Bone marrow (tissue), 2 donors: ENCODE data around the gene C1orf74.
"Not testable (repeated sequence)": the region's sequence is repeated elsewhere in the genome, so short reads cannot be mapped to it uniquely, and the experiment has no call there.

ENCODE experiments used
- DNase-seq, 2 donors: peaks; one replicate each; lab custom pipeline; 2025; lab: John Stamatoyannopoulos, UW

The C1orf74 gene

GRCh38 chr1:209805875-209806760 lies 21.8 kb upstream of the C1orf74 start, which contains the start of gene IRF6:
TSS of gene IRF6 (minus strand) at chr1:209806142. CDS start at chr1:209801413, 4,729 bp downstream.
- DNase-seq = peak; percentile 16 to 51

- no peak for DNase-seq
These were observed 21.0 kb upstream of the C1orf74 start for GRCh38 chr1:209805341-209805781.

- no peak for DNase-seq
These were observed 19.2 kb upstream of the C1orf74 start for GRCh38 chr1:209803568-209803967.

DNA sequence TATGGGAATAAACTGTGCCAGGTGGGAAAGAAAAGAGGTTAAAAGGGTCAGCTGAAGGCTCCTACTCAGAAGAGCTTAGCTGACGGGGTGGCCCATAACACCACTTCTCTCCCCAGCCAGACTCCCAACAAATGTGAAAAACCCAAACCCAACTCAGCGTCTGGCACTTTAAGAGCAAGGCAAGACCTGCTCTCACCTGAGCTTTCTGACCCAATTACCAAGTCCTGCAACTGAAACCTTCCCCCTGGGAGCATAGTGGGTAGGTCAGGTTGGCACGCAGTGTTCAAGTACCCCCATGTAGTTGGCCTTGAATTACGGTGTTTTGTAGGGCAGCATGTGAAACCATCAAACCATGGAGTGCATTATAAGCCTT lies 18.4 kb upstream of the C1orf74 start:
- DNase-seq = no peak

- no peak for DNase-seq
These were observed 17.9 kb upstream of the C1orf74 start for GRCh38 chr1:209802117-209802779.

GRCh38 chr1:209800984-209801834 lies 16.9 kb upstream of the C1orf74 start:
- no peak for DNase-seq

GRCh38 chr1:209797978-209798639 lies 13.8 kb upstream of the C1orf74 start:
- DNase-seq = no peak

- not testable (repeated sequence) for DNase-seq
These were observed 9.4 kb upstream of the C1orf74 start for GRCh38 chr1:209793711-209794110.

DNA sequence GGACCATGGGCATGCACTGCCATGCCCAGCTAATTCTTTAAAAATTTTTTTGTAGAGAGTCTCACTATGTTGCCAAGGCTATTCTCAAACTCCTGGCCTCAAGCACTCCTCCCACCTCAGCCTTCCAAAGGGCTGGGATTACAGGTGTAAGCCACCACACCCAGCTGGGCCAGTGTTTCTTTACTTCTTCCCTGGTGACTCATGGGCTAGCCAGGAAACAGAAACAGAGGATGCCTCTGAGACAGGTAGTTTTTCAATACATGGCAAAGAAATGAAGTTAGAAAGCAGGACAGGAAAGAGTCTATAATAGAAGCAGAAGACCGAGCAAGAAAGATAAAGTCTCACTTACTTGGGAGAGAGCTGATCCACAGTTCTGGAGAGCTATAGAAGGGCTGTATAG lies 7.6 kb upstream of the C1orf74 start:
- no peak for DNase-seq

DNA sequence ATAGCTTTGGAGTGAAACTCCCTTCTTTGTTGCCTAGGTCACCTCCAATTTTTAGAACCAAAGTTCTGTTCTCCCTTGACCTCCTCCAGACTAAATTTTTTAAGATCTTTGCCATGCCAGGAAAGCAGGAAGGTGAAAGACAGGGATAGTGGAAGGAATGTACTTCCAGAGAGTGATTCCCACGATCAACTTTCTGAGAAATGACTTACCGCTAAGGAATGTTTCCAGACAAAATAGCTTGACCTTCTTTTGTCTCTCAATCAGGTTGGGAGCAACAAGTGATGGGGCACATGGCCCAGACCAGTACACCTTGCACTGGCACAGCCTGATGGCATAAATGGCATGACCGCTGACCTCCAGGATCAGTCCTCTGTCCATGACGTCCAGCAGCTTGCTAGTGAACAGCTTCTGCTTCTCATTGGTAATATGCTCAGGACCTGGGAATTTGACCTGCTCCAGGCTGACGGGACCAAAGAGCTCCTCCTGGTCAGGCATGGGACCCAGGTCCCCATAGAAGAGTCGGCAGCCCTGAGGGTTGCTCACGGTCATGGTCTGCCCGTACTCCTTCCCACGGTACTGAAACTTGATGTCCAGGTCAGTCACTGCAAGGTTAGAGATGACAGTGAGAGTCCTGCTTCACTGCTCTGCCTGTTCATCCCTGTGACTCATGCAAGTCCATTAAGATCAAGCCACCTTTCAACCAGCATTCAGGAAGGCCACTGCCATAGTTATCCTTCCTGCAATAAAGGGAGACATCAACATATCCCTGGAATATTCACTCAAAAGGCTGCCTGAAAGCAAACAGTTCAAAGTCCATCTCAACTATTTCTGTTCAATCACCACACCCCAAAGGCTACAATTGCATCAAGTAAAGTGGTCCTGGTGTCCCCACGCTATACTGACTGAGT lies 6.2 kb upstream of the C1orf74 start:
- DNase-seq = no peak

DNA sequence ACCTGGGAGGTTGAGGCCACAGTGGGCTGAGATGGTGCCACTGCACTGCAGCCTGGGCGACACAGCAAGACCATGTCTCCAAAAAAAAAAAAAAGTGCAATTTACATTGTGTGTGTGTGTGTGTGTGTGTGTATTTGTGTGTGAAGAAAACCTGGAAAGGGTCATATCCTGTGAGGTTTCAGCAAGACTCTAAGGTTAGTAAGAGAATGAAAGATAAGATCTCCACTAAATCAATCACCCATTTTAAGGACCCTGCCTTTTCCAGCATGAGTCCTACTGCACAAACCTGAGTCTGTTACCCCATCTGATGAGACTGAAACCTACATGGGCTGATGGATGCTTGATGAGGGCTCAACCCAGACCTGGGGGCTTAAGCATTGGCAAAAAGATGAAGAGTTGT lies 4.9 kb upstream of the C1orf74 start:
- no peak for DNase-seq

DNA sequence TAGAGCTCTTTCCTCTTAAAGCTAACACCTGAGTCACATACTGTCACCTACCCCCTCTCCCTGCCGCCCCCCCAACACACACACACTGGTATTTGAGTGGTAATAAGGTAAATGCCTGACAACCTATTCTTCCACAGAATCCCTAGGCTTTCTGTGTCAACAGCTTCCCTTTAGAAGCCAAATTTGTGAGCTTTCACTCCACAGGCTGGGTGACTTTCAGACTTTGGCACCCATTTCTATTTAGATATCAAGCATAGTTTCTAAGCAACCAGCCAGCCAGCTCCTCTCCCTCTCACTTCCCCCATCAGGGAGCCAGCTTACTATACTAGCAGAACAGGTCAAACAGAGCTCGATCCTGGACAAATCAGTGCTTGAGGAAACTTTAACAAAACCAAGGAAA lies 3.2 kb upstream of the C1orf74 start:
- DNase-seq = no peak

DNA sequence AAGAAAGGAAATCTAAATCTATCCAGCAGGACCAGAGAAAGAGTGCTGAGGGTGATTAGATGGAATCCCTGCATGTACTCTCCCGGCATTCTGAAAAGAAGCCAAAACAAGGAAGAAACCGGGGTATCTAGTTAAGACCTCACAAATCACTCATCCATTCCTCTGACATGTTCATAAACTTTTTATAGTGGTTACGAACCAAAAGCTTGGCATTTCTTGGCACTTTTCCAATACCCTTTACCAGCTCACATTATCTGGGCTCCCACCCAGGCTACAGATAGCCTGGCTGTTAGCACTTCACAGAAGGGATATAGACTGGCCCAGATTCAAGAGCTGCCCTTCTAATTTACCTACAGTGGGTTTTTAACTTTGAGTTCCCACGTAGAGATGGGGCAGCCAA lies 1.8 kb upstream of the C1orf74 start:
- DNase-seq = no peak

DNA sequence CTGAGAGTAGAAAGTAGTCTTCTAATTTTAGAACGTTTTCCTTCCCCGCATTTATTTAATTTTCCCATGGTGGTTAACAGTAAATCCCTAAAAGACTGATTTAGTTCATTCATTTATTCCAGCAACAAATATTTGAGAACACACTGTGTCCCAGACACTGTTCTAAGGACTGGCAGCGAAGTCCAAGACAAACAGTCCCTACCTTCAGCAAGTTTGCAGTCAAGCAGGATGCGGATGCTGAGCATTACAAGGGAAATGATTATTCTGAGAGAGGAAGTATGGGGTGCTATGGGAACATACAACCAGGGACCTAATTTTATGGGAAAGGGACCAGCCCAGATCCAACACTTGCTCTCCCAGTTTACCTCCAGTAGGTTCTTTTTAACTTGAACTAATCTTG lies 1.2 kb upstream of the C1orf74 start:
- DNase-seq = no peak

DNA sequence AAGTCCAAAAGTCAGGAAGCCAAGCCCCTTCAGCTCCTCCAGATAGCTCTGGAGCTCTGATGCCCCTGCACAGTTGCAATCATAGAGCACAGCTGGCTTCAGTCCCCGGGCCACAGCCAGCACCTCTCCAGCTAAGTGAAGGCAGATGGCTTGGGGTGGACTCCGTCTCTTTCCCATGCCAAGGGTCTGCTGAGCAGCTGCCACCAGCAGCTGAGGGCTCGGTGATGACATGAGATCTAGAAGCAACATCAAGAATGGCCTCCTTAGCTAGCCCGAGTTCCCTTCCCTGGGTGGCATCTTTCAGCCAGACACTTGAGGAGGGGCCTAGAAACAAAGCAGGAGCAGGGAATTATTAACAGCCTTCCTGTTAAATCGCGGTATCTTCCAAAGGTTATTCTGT lies 973 bp downstream of the C1orf74 start:
- no peak for DNase-seq

GRCh38 chr1:209780268-209780667 lies 4.1 kb downstream of the C1orf74 start:
- DNase-seq = no peak

GRCh38 chr1:209778102-209778501 lies 6.3 kb downstream of the C1orf74 start:
- no peak for DNase-seq

GRCh38 chr1:209777587-209777986 lies 6.8 kb downstream of the C1orf74 start:
- DNase-seq = no peak

- DNase-seq = no peak
These were observed 8.7 kb downstream of the C1orf74 start for GRCh38 chr1:209775678-209776077.

- no peak for DNase-seq
These were observed 9.8 kb downstream of the C1orf74 start for GRCh38 chr1:209774592-209774991.

GRCh38 chr1:209772126-209772525 lies 12.2 kb downstream of the C1orf74 start:
- DNase-seq = no peak
